Measurements from ENCODE around the gene ARL5C. TPM values are rescaled to one million over a fixed set of nuclear protein-coding genes. Genes with fewer than 3 reads are reported as not detected.

The ARL5C gene
- total RNA-seq, 1 experiment from 2014 or later: not detected

DNA sequence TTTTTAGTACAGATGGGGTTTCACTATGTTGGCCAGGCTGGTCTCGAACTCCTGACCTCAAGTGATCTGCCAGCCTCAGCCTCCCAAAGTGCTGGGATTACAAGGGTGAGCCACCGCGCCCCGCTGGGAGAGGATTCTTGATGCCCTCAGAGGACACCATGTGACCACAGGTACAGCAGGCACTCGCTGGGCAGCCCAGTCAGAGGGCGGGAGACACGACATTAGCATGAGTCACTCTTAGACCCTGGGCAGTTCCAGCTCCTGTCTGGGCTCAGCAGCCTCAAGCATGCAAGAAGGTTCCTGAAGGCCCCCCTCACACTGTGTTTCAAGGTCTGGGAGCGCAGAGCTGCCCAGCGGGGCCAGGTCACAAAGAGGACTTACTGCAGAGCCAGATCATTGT is 47.9 kb upstream of the ARL5C start:
- Histone ChIP-seq H3K9me3 (ENCODE audit: control insufficient read depth, low read depth, low read length) (no peaks in the 10 kb centered on the region), H3K9ac (ENCODE audit: extremely low read depth, insufficient read length, low read length) (no peak overlapping the region), H3T11ph (ENCODE audit: low read length) (no peak overlapping the region), H3K23ac (ENCODE audit: insufficient read length, low read depth, low read length) (no peak overlapping the region), H3K23me2 (ENCODE audit: insufficient read length, low read depth, low read length, poor library complexity, severe bottlenecking) (peaks cover 6% of the 10 kb centered on the region), H3K4me2 (ENCODE audit: insufficient read depth, insufficient read length, low read length) (no peak overlapping the region), H2AK5ac (ENCODE audit: insufficient read length, low read length) (no peak overlapping the region), H3K56ac (ENCODE audit: insufficient read length, low read depth, low read length) (no peak overlapping the region), H3K14ac (ENCODE audit: insufficient read depth, low read length) (no peak overlapping the region), H4K8ac (replicated peaks; ENCODE audit: insufficient read length, low read depth, low read length) (no peak overlapping the region), H2BK20ac (ENCODE audit: low read depth, low read length, poor library complexity, severe bottlenecking) (no peak overlapping the region), H2AFZ (ENCODE audit: low read length) (no peak overlapping the region), H4K91ac (ENCODE audit: insufficient read length, low read depth, low read length) (no peak overlapping the region), H4K5ac (ENCODE audit: insufficient read length, low read depth, low read length) (no peak overlapping the region), H3K18ac (ENCODE audit: insufficient read length, low read depth, low read length) (no peak overlapping the region), H2BK120ac (ENCODE audit: low read depth, low read length, poor library complexity, severe bottlenecking) (no peak overlapping the region), H3K79me2 (ENCODE audit: insufficient read depth, low read length) (no peaks in the 10 kb centered on the region), H3K4ac (ENCODE audit: low read depth, low read length) (no peak overlapping the region), H2BK5ac (ENCODE audit: insufficient read length, low read length) (no peak overlapping the region), H4K20me1 (ENCODE audit: control insufficient read depth, insufficient read depth, insufficient read length) (no peaks in the 10 kb centered on the region), H3K27ac (ENCODE audit: insufficient read length, low read depth, low read length) (no peak overlapping the region), H2BK12ac (ENCODE audit: insufficient read length, low read depth, low read length) (no peak overlapping the region), H3K79me1 (ENCODE audit: insufficient read depth, low read depth, low read length, poor library complexity, severe bottlenecking) (no peaks in the 10 kb centered on the region), H3K4me1 (ENCODE audit: insufficient read depth, low read length) (no peaks in the 10 kb centered on the region; the same call in 1 of the 2 replicates), H3K27me3 (ENCODE audit: insufficient read depth, low read length) (no peaks in the 10 kb centered on the region; the same call in 1 of the 2 replicates), H2BK15ac (ENCODE audit: low read depth, low read length) (no peak overlapping the region)
- peaks cover 54% of the 10 kb centered on the region for H3K27me3 Mint-ChIP-seq (ENCODE audit: low read depth)
- H3K4me1 Mint-ChIP-seq: peaks cover 21 to 41% of the 10 kb centered on the region in 2 experiments
- H3K27ac Mint-ChIP-seq: no peak overlapping the region; a peak in 2 of 7 replicates
- no peaks in the 10 kb centered on the region; a peak in 2 of 7 replicates for H3K36me3 Mint-ChIP-seq (ENCODE audit: insufficient read depth in 1 of 3, low read depth in 3 of 3)
- no peak for DNase-seq
- TF ChIP-seq, protein P1, sequence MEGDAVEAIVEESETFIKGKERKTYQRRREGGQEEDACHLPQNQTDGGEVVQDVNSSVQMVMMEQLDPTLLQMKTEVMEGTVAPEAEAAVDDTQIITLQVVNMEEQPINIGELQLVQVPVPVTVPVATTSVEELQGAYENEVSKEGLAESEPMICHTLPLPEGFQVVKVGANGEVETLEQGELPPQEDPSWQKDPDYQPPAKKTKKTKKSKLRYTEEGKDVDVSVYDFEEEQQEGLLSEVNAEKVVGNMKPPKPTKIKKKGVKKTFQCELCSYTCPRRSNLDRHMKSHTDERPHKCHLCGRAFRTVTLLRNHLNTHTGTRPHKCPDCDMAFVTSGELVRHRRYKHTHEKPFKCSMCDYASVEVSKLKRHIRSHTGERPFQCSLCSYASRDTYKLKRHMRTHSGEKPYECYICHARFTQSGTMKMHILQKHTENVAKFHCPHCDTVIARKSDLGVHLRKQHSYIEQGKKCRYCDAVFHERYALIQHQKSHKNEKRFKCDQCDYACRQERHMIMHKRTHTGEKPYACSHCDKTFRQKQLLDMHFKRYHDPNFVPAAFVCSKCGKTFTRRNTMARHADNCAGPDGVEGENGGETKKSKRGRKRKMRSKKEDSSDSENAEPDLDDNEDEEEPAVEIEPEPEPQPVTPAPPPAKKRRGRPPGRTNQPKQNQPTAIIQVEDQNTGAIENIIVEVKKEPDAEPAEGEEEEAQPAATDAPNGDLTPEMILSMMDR (conservative IDR thresholded peaks at IDR 0.05): no peak
- H3K9me3 Mint-ChIP-seq: no peaks in the 10 kb centered on the region
- no CpG with 5 or more reads among the region's 9 CpGs for WGBS (ENCODE audit: extremely low coverage, insufficient read length, low lambda C conversion rate)
- no peak overlapping the region; a peak in 1 of 5 replicates for H3K4me3 Mint-ChIP-seq
